K562 (cell line): ENCODE measurements around the gene TEX54. TPM values are rescaled to one million over a fixed set of nuclear protein-coding genes. Genes with fewer than 3 reads are reported as not detected.
A peak's percentile ranks its signal among the peaks of the same experiment; 100 is the strongest.

ENCODE experiments used
- CBX5 ChIP-seq: IDR thresholded peaks from 2 replicates; pipeline ENCODE4 v1.6.1; 2014; ENCODE audit warnings: low read depth, borderline replicate concordance
- CEBPB ChIP-seq: fragments of 450-650 bp; IDR thresholded peaks from 2 replicates; pipeline ENCODE4 v1.6.1; 2016; ENCODE audit warnings: missing genetic modification characterization, missing compliant biosample characterization
- MCM5 ChIP-seq: fragments of 450-650 bp; IDR thresholded peaks from 2 replicates; pipeline ENCODE4 v1.6.1; 2016; ENCODE audit warnings: low read depth
- MNT ChIP-seq, 2 experiments: fragments of 450-650 bp; conservative IDR thresholded peaks; 2 replicates each; pipeline ENCODE4 v1.6.1; 2017; ENCODE audit warnings: mild to moderate bottlenecking in 2 of 2, moderate library complexity in 2 of 2
- RREB1 ChIP-seq: fragments of 250-450 bp; sonication (Bioruptor Pico); IDR thresholded peaks from 2 replicates; pipeline ENCODE4 v1.4.0; 2020
- SP2 ChIP-seq: IDR thresholded peaks from 2 replicates; pipeline ENCODE4 v1.6.1; 2011; ENCODE audit warnings: mild to moderate bottlenecking, low read depth, low read length, moderate library complexity; ENCODE audit not compliant: poor library complexity, severe bottlenecking; ENCODE audit errors: extremely low read depth
- ZNF140 ChIP-seq: fragments of 250-450 bp; sonication (Bioruptor Pico); IDR thresholded peaks from 2 replicates; pipeline ENCODE4 v1.8.0; 2021; ENCODE audit warnings: moderate library complexity, mild to moderate bottlenecking, inconsistent platforms
- ZNF23 ChIP-seq: fragments of 250-450 bp; sonication (Bioruptor Pico); IDR thresholded peaks from 2 replicates; pipeline ENCODE4 v1.4.0; 2020; ENCODE audit warnings: mild to moderate bottlenecking
- ZNF75A ChIP-seq: fragments of 450-650 bp; formaldehyde crosslinking; IDR thresholded peaks from 2 replicates; pipeline ENCODE4 v1.4.0; 2020; ENCODE audit warnings: mild to moderate bottlenecking
- polyA plus RNA-seq, 8 experiments: library from polyadenylated mRNA; depleted of rRNA in 4 of 8; stranded (reverse) in 5 of 8; unstranded in 3 of 8; fragments of >200 nt; fragmentation: Nextera tagmentation in 2 of 8; fragmentation: Illumina TruSeq in 1 of 8; extraction: Ambion mirVana in 2 of 8; extraction: Trizol in 1 of 8; gene quantifications; 2 replicates each; pipeline versions ENCODE4 v1.2.1 to v1.2.3, GENCODE V29; 2011 to 2014; ENCODE audit warnings: inconsistent platforms in 1 of 8, missing spikeins in 1 of 8
- total RNA-seq, 7 experiments: library from RNA; depleted of rRNA in 6 of 7; stranded (reverse); fragments of >200 nt in 6 of 7; fragmentation: Illumina TruSeq in 2 of 7; extraction: Trizol in 2 of 7; gene quantifications; 2 replicates each; pipeline versions ENCODE4 v1.2.1 to v1.2.3, GENCODE V29; 2011 to 2021; ENCODE audit warnings: low replicate concordance in 1 of 7
- TF ChIP-seq, protein P1 (sequence below): fragments of 450-650 bp; conservative IDR thresholded peaks from 2 replicates; pipeline ENCODE4 v1.6.1; 2016; ENCODE audit warnings: missing genetic modification characterization, low read depth, mild to moderate bottlenecking, control low read depth, missing compliant biosample characterization
- TF ChIP-seq, protein P2 (sequence below): fragments of 250-450 bp; sonication (Bioruptor Pico); IDR thresholded peaks from 2 replicates; pipeline ENCODE4 v1.6.1; 2021; ENCODE audit warnings: mild to moderate bottlenecking
- TF ChIP-seq, protein P3 (sequence below): fragments of 450-650 bp; IDR thresholded peaks from 2 replicates; pipeline ENCODE4 v1.6.1; 2016; ENCODE audit warnings: mild to moderate bottlenecking

The TEX54 gene
- total and polyA plus RNA-seq, 9 of the 15 experiments (the other 6 are each of a cell fraction or from before 2014, with no cell fraction given), result not detected

GRCh38 chr11:62839050-62839945 is 6.7 kb upstream of the TEX54 start, which contains the start of gene WDR74 (continued):
- TF ChIP-seq, protein P1, sequence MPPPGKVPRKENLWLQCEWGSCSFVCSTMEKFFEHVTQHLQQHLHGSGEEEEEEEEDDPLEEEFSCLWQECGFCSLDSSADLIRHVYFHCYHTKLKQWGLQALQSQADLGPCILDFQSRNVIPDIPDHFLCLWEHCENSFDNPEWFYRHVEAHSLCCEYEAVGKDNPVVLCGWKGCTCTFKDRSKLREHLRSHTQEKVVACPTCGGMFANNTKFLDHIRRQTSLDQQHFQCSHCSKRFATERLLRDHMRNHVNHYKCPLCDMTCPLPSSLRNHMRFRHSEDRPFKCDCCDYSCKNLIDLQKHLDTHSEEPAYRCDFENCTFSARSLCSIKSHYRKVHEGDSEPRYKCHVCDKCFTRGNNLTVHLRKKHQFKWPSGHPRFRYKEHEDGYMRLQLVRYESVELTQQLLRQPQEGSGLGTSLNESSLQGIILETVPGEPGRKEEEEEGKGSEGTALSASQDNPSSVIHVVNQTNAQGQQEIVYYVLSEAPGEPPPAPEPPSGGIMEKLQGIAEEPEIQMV (tag), result no peak
- TF ChIP-seq RREB1 (CRISPR knock-in tag), result no peak
- no peak for TF ChIP-seq ZNF23 (CRISPR knock-in tag)
- TF ChIP-seq, protein P2, sequence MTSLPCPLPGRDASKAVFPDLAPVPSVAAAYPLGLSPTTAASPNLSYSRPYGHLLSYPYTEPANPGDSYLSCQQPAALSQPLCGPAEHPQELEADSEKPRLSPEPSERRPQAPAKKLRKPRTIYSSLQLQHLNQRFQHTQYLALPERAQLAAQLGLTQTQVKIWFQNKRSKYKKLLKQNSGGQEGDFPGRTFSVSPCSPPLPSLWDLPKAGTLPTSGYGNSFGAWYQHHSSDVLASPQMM (CRISPR knock-in tag), result no peak
- no peak for TF ChIP-seq ZNF140
- TF ChIP-seq MCM5, result no peak
- no peak for TF ChIP-seq CBX5
- no peak for TF ChIP-seq ZNF75A (CRISPR knock-in tag)
- TF ChIP-seq, protein P3, sequence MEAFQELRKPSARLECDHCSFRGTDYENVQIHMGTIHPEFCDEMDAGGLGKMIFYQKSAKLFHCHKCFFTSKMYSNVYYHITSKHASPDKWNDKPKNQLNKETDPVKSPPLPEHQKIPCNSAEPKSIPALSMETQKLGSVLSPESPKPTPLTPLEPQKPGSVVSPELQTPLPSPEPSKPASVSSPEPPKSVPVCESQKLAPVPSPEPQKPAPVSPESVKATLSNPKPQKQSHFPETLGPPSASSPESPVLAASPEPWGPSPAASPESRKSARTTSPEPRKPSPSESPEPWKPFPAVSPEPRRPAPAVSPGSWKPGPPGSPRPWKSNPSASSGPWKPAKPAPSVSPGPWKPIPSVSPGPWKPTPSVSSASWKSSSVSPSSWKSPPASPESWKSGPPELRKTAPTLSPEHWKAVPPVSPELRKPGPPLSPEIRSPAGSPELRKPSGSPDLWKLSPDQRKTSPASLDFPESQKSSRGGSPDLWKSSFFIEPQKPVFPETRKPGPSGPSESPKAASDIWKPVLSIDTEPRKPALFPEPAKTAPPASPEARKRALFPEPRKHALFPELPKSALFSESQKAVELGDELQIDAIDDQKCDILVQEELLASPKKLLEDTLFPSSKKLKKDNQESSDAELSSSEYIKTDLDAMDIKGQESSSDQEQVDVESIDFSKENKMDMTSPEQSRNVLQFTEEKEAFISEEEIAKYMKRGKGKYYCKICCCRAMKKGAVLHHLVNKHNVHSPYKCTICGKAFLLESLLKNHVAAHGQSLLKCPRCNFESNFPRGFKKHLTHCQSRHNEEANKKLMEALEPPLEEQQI, result no peak
- no peak for TF ChIP-seq SP2
- peak; percentile 96 to 99 for TF ChIP-seq MNT (conservative IDR thresholded peaks at IDR 0.05)
- no peak for TF ChIP-seq CEBPB (tag)
